HCEC 1CT (cell line): ENCODE data around the gene TEKTIP1.
"Not testable (repeated sequence)": the region's sequence is repeated elsewhere in the genome, so short reads cannot be mapped to it uniquely, and the experiment has no call there.

Experiments used
- DNase-seq: peaks from one replicate; pipeline ENCODE4 v3.0.0-alpha.2; 2017

Gene TEKTIP1

DNA sequence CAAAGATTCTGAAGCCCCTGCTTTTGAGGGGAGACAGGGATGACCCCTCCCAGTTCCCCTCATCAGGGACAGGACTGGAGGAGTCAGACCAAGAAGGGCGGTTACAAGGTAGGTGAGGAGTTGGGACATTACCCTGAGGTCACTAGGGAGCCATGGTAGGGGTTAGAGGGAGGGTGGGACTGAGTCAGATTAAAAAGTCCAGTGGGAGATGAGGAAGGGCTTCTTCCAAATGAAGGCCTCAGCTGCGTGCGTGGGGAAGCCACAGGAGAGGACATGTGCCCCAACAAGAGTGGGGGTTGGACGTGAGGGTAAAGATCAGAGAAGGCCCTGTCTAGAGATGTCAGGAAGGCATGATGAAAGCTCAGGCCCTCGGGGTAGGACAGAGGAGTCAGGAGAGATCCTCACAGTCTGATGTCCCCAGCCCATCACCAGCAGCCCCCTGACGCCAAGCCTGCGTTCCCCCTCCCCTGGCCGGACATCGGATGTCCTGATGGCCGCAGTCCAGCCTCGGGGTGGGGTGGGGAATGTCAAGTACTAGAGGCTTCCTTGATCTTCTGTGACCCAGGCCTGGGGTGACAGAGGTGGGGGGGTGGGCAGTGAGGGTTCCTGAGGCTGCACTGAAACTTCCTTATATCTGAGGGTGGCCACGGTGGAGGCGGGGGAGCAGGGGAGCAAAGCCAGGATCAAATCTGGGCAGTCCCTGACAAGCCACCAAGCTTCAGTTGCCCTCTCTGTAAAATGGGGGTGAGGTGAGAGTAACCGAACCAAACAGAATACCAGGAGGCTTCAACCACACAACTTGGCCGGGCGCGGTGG lies 24.9 kb downstream of the TEKTIP1 start:
- no peak for DNase-seq

DNA sequence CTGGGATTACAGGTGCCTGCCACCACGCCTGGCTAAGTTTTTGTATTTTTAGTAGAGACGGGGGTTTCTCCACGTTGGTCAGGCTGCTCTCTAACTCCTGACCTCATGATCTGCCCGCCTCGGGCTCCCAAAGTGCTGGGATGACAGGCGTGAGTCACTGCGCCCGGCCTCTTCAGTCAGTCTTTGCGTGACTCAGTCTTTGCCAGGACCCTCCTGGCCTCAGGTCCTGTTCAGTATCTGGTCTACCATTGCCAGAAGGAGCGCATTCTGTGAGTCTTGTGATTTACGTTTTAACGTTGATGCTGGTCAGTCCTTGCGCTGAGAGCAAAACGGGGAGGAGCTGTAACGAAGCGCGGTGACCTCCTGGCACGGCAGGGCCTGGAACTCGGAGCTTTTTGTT lies 26.2 kb downstream of the TEKTIP1 start:
- no peak for DNase-seq

- DNase-seq = not testable (repeated sequence)
Measured at GRCh38 chr19:3570042-3570441, 31.1 kb downstream of the TEKTIP1 start.

GRCh38 chr19:3570606-3571011 lies 31.6 kb downstream of the TEKTIP1 start:
- DNase-seq = no peak

DNA sequence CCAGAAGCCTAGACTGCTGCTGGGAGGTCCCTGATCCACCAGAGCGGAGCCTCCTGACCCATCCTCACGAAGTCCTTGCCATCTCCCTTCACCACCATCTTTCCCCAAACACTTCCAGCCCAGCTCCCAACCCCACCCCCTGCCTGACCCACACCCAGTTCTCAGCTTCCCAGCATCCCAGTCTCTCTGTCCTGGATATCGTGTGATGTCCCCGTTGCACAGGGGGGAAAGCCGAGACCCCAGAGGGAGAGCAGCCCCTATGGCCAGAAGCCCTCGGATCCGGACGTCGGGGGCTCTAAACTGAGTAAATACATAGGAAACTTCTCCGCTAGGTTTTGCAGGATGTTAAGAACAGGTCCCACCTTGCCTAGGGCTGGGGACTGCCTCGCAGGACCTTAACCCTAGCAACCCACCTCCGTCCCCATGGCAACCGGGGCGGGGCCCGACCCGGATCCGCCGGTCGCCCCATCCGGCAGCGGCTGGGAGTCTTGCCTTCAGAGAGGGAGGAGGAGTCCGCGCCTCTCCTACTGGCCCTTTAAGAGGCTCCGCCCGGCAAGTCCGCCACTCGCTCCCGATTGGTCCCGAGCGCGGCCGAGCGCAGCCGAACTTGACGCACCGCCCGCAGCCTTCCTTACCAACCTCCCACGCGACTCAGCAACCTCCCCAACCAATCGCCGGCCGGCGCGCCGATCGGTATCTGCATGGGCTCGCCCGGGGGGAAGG lies 33.3 kb downstream of the TEKTIP1 start:
- peak; percentile 100 for DNase-seq

- no peak for DNase-seq
Measured at GRCh38 chr19:3572855-3573161, 33.8 kb downstream of the TEKTIP1 start, which contains the start of gene HMG20B. Gene HMG20B, plus strand, starts transcription at chr19:3572944. Its CDS starts 366 bp downstream, at chr19:3573310.

- no peak for DNase-seq
Measured at GRCh38 chr19:3573162-3573857, 34.3 kb downstream of the TEKTIP1 start.

- DNase-seq = peak; percentile 95
Measured at GRCh38 chr19:3573858-3574637, 35.1 kb downstream of the TEKTIP1 start.

DNA sequence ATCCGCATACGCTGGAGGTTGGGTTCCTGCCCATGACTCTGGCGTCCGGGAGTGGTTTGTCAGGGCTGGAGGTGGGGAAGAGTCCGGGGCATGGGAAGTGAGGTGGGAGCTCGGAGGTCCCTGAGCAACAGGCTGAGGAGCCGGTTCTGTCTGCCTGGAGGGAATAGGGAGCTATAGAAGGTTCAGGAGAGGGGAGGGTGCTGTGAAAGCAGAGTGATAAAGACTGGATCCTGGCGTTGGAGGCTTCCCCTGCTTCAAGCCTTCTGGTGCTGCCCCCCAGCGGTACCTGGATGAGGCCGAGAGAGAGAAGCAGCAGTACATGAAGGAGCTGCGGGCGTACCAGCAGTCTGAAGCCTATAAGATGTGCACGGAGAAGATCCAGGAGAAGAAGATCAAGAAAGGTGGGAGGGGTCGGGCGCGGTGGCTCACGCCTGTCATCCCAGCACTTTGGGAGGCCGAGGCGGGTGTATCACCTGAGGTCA lies 36.3 kb downstream of the TEKTIP1 start:
- no peak for DNase-seq

- no peak for DNase-seq
Measured at GRCh38 chr19:3575949-3576673, 37.1 kb downstream of the TEKTIP1 start.

DNA sequence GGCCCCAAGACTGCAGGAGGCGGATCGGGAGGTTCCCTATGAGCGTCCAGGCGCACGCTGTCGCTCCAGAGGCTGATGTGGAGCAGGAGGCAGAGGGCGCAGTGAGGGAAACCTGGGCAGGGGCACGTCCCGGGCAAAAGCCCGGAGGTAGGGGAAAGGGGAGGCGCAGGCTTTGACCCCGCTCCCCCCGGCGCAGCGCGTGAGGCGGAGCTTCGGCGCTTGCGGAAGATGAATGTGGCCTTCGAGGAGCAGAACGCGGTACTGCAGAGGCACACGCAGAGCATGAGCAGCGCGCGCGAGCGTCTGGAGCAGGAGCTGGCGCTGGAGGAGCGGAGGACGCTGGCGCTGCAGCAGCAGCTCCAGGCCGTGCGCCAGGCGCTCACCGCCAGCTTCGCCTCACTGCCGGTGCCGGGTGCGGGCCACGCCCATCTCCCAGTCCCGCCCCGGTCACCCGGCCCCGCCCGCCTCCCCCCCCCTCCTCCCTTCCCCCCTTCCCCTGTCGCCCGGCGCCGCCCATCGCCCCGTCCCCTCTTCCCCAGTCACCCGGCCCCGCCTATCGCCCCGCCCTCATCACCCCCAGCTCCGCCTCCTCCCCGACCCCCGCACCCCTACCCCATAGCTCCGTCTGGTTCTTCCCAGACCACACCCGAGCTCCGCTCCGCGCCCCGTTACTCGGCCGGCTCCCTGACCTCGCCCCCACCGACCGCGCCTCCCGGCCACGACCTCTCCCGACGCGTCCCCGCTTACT lies 37.9 kb downstream of the TEKTIP1 start:
- DNase-seq = no peak

DNA sequence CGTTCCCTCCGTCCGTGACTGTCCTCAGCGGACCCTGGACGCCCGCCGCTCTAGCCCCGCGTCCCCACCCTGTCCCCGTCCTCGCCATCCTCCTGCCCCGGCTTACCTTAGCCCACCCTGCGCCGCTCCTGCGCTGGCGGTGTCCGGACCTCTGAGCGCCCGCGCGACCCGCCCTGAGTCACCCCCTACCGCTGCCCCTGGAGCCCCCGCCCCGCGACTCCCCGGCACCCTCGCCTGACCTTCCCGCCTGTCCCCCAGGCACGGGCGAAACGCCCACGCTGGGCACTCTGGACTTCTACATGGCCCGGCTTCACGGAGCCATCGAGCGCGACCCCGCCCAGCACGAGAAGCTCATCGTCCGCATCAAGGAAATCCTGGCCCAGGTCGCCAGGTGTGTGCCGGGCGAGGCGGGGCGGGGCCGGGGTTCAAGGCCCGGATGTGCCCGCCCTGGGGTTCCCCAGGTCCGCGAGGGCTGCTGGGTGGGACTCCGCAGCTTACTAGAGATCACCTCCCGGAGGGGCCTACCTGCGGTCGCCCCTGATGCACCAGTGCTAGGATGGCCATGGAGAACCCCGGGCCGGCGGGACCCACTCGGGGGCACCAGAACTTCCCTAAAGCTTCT lies 38.9 kb downstream of the TEKTIP1 start:
- DNase-seq = no peak

GRCh38 chr19:3578390-3578789 lies 39.4 kb downstream of the TEKTIP1 start:
- no peak for DNase-seq

- peak; percentile 97 for DNase-seq
Measured at GRCh38 chr19:3580156-3580934, 41.4 kb downstream of the TEKTIP1 start.

GRCh38 chr19:3581792-3582191 lies 42.8 kb downstream of the TEKTIP1 start:
- not testable (repeated sequence) for DNase-seq

- DNase-seq = not testable (repeated sequence)
Measured at GRCh38 chr19:3584036-3584802, 45.2 kb downstream of the TEKTIP1 start.

DNA sequence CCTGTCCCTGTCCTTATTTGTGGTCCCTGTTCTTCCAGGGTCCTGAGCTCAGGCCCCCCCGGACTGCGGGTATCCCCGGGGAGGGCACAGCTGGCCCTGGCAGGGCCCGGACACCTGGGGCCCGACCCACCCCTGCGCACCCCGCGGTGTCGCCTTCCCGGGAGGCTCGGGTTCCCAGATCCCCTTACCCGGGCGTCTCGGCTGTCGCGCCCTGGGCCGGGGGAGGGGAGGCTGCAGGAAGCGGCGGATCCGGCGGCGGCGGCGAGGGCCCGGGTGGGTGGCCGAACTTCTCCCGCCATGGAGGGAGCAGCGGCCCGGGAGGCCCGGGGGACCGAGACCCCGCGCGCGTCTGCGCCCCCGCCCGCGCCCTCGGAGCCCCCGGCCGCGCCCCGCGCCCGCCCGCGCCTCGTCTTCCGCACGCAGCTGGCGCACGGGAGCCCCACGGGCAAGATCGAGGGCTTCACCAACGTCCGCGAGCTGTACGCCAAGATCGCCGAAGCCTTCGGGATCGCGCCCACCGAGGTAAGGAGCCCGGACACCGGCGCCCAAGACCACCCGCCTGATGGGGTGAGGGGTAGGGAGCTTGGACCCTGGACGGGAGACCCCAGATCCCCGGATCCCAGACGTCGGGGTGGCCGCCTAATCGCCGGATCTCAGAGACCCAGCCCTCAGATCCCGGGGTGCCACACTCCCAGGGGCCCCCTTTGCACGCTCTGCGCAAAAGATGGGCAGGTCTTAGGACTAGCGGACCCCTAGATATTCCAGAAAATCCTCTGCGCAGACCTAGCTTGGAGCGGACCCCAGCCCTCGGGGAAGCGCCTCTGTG lies 46.5 kb downstream of the TEKTIP1 start, which contains the start of gene GIPC3:
Gene GIPC3 (plus strand): TSS at position 178 of the 826 bp plus-strand sequence. CDS start 120 bp downstream, at position 298.
- no peak for DNase-seq

GRCh38 chr19:3586127-3586626 lies 47.2 kb downstream of the TEKTIP1 start:
- DNase-seq = no peak
